Measurements from ENCODE around the gene HAO1. TPM values are rescaled to one million over a fixed set of nuclear protein-coding genes. Genes with fewer than 3 reads are reported as not detected.

The HAO1 gene
- total RNA-seq, 1 donor from 2014 or later, result not detected

Other genes with a start within 250 kb of the HAO1 start
- 27.2 and 32.5 TPM in 2 replicates for gene TMX4, start 79.3 kb upstream of the HAO1 start, total RNA-seq
- 1.2 and 1.9 TPM in 2 replicates for gene PLCB1, start 191.8 kb upstream of the HAO1 start, total RNA-seq